ENCODE measurements around the gene UST.

DNA sequence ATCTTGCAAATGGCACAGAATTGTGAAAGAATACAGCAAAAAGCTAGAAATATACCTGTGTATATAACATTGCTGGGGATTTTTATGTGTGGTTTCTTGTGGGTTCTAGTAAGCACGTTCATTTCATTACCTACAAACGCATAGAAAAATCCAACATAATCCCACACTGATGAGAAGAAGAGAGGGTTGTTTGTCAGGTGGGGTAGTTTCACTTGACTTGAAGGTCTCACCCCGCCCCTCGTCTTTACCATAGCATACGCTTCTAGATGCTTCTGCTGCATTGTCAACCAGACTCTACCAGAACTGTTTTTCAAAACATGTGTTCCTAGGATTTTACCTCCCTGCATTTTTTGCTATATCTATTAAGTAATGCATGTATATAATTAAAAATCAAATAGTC, 286.6 kb downstream of the UST start:
- TF ChIP-seq CTCF (IDR thresholded peaks at IDR 0.05; ENCODE audit: insufficient read depth, low read length, poor library complexity, severe bottlenecking) (no peak), EZH2phosphoT487 (conservative IDR thresholded peaks at IDR 0.05; ENCODE audit: low read length) (no peak)

Measured in SU-DHL-6 (cell line).